IMR-90 (cell line): Measurements from ENCODE around the gene COX8A. TPM values are rescaled to one million over a fixed set of nuclear protein-coding genes. Genes with fewer than 3 reads are reported as not detected.

Source experiments
- ATAC-seq: fragments of 200-7000 bp; cut with Tn5 transposase; 2 replicates; pipeline ENCODE4 v1.9.1; 2020; ENCODE audit warnings: low read depth, mild to moderate bottlenecking, moderate library complexity
- BruUV-seq: library from RNA; stranded (reverse); fragments of 400-500 nt; replicated peaks from 2 replicates; lab custom pipeline; 2021; lab: Mats Ljungman, UMichigan
- CTCF ChIA-PET: fragments of 300-600 bp; formaldehyde crosslinking; extraction: SDS; loops from one replicate; lab custom pipeline; 2021; ENCODE audit warnings: antibody characterized with exemption; lab: Yijun Ruan, JAX
- POLR2A ChIA-PET: fragments of 300-600 bp; sonication (Branson Sonifier 250); formaldehyde crosslinking; loops from one replicate; lab custom pipeline; 2022; ENCODE audit warnings: antibody characterized with exemption; ENCODE audit not compliant: unreplicated experiment; lab: Charles Lee
- DNase-seq: peaks from one replicate; pipeline ENCODE4 v3.0.0; 2013
- H2AFZ ChIP-seq: replicated peaks from 2 replicates; pipeline ENCODE3; 2013; ENCODE audit warnings: low read length, mild to moderate bottlenecking; ENCODE audit not compliant: poor library complexity
- H2AK5ac ChIP-seq: 2 replicates; pipeline ENCODE4 v1.6.1; 2013; ENCODE audit warnings: low read depth, low read length, inconsistent platforms
- H2AK9ac ChIP-seq: replicated peaks from 2 replicates; pipeline ENCODE3; 2013; ENCODE audit warnings: mild to moderate bottlenecking, low read depth, low read length, moderate library complexity; ENCODE audit not compliant: poor library complexity
- H2BK120ac ChIP-seq: 2 replicates; pipeline ENCODE4 v1.6.1; 2013; ENCODE audit warnings: low read depth, low read length, inconsistent platforms
- H2BK15ac ChIP-seq: 3 replicates; pipeline ENCODE4 v1.6.1; 2013; ENCODE audit warnings: low read depth, low read length, inconsistent platforms
- H2BK20ac ChIP-seq: 2 replicates; pipeline ENCODE4 v1.6.1; 2013; ENCODE audit warnings: low read depth, mild to moderate bottlenecking, inconsistent platforms, low read length, moderate library complexity
- H2BK5ac ChIP-seq: 2 replicates; pipeline ENCODE4 v1.6.1; 2013; ENCODE audit warnings: mild to moderate bottlenecking, low read depth, low read length, inconsistent platforms; ENCODE audit not compliant: poor library complexity, severe bottlenecking
- H3K14ac ChIP-seq: replicated peaks from 2 replicates; pipeline ENCODE4 v1.6.1; 2013; ENCODE audit warnings: low read depth, low read length, inconsistent platforms
- H3K18ac ChIP-seq: 2 replicates; pipeline ENCODE4 v1.6.1; 2013; ENCODE audit warnings: low read depth, low read length, control low read depth
- H3K23ac ChIP-seq: 2 replicates; pipeline ENCODE4 v1.6.1; 2013; ENCODE audit warnings: low read depth, low read length, inconsistent platforms
- H3K27ac ChIP-seq: 2 replicates; pipeline ENCODE4 v1.5.1; 2013; ENCODE audit warnings: mild to moderate bottlenecking, control low read depth, low read length; ENCODE audit not compliant: insufficient read depth
- H3K27me3 ChIP-seq: 2 replicates; pipeline ENCODE4 v1.6.1; 2013; ENCODE audit warnings: low read length; ENCODE audit not compliant: control insufficient read depth, insufficient read depth
- H3K36me3 ChIP-seq: 2 replicates; pipeline ENCODE4 v1.6.1; 2013; ENCODE audit warnings: low read length, mixed read lengths; ENCODE audit not compliant: control insufficient read depth, insufficient read depth
- H3K4ac ChIP-seq: 2 replicates; pipeline ENCODE4 v1.6.1; 2013; ENCODE audit warnings: low read depth, low read length, inconsistent platforms
- H3K4me1 ChIP-seq: 2 replicates; pipeline ENCODE4 v1.6.1; 2013; ENCODE audit warnings: low read length, mixed read lengths; ENCODE audit not compliant: control insufficient read depth, insufficient read depth
- H3K4me2 ChIP-seq: 2 replicates; pipeline ENCODE4 v1.6.1; 2013; ENCODE audit warnings: low read depth, mild to moderate bottlenecking, control low read depth, low read length, moderate library complexity
- H3K4me3 ChIP-seq: 2 replicates; pipeline ENCODE4 v1.5.1; 2013; ENCODE audit warnings: low read depth, mild to moderate bottlenecking, control low read depth, low read length, moderate library complexity; ENCODE audit not compliant: insufficient read depth
- H3K56ac ChIP-seq: 2 replicates; pipeline ENCODE4 v1.6.1; 2013; ENCODE audit warnings: low read length, inconsistent platforms; ENCODE audit not compliant: insufficient read depth; ENCODE audit errors: extremely low read depth
- H3K79me1 ChIP-seq, 2 experiments: 2 replicates each; pipeline ENCODE4 v1.6.1; 2013; ENCODE audit warnings: low read length in 2 of 2, inconsistent platforms in 1 of 2, low read depth in 1 of 2
- H3K9ac ChIP-seq: 2 replicates; pipeline ENCODE4 v1.6.1; 2013; ENCODE audit warnings: low read depth, low read length, control low read depth
- H3K9me1 ChIP-seq: 2 replicates; pipeline ENCODE4 v1.6.1; 2013; ENCODE audit warnings: low read length, inconsistent platforms; ENCODE audit not compliant: insufficient read depth
- H3K9me3 ChIP-seq: 2 replicates; pipeline ENCODE4 v1.6.1; 2013; ENCODE audit warnings: low read length; ENCODE audit not compliant: control insufficient read depth, insufficient read depth
- H4K20me1 ChIP-seq: 2 replicates; pipeline ENCODE4 v1.6.1; 2013; ENCODE audit warnings: low read length, inconsistent platforms; ENCODE audit not compliant: insufficient read depth
- H4K5ac ChIP-seq: 2 replicates; pipeline ENCODE4 v1.6.1; 2013; ENCODE audit warnings: mild to moderate bottlenecking, low read depth, low read length, control low read depth
- H4K8ac ChIP-seq, 2 experiments: 2 replicates each; pipeline ENCODE4 v1.6.1; 2013; ENCODE audit warnings: low read depth in 2 of 2, low read length in 2 of 2, control low read depth in 1 of 2, inconsistent platforms in 1 of 2
- H4K91ac ChIP-seq: 2 replicates; pipeline ENCODE4 v1.6.1; 2013; ENCODE audit warnings: low read depth, low read length, inconsistent platforms; ENCODE audit not compliant: insufficient read depth
- BHLHE40 ChIP-seq: fragments of 150-350 bp; IDR thresholded peaks from 2 replicates; pipeline ENCODE4 v1.6.1; 2016; ENCODE audit warnings: mild to moderate bottlenecking, low read depth, low read length
- CTCF ChIP-seq: conservative IDR thresholded peaks from 2 replicates; pipeline ENCODE4 v1.5.1; 2012; ENCODE audit warnings: mild to moderate bottlenecking, low read depth, low read length, improper control_type of control experiment
- FOS ChIP-seq: fragments of 150-350 bp; IDR thresholded peaks from 2 replicates; pipeline ENCODE4 v1.6.1; 2016; ENCODE audit warnings: low read depth, low read length
- MAFK ChIP-seq: IDR thresholded peaks from 2 replicates; pipeline ENCODE4 v1.6.1; 2012; ENCODE audit warnings: low read depth, low read length, improper control_type of control experiment
- MAZ ChIP-seq: IDR thresholded peaks from 2 replicates; pipeline ENCODE4 v1.6.1; 2012; ENCODE audit warnings: low read depth, mild to moderate bottlenecking, low read length, improper control_type of control experiment, moderate library complexity, borderline replicate concordance
- MXI1 ChIP-seq: IDR thresholded peaks from 2 replicates; pipeline ENCODE4 v1.6.1; 2012; ENCODE audit warnings: low read depth, mild to moderate bottlenecking, low read length, moderate library complexity, borderline replicate concordance
- NFE2L2 ChIP-seq: fragments of 150-350 bp; IDR thresholded peaks from 2 replicates; pipeline ENCODE4 v1.6.1; 2016; ENCODE audit warnings: low read depth, mild to moderate bottlenecking, low read length
- POLR2A ChIP-seq: IDR thresholded peaks from 2 replicates; pipeline ENCODE4 v1.6.1; 2012; ENCODE audit warnings: mild to moderate bottlenecking, low read depth, low read length
- RAD21 ChIP-seq: IDR thresholded peaks from 2 replicates; pipeline ENCODE4 v1.6.1; 2012; ENCODE audit warnings: low read length, improper control_type of control experiment
- RCOR1 ChIP-seq: IDR thresholded peaks from 2 replicates; pipeline ENCODE4 v1.6.1; 2012; ENCODE audit warnings: mild to moderate bottlenecking, low read length, improper control_type of control experiment; ENCODE audit not compliant: insufficient replicate concordance
- RFX5 ChIP-seq: IDR thresholded peaks from 2 replicates; pipeline ENCODE4 v1.8.0; 2012; ENCODE audit warnings: low read depth, mild to moderate bottlenecking, low read length, moderate library complexity
- WGBS, 2 experiments: methylation state at CpG; one replicate each; pipeline versions ENCODE4 v1.1.5 to v1.1.7; 2013; ENCODE audit warnings: missing lambda C conversion rate in 2 of 2; ENCODE audit not compliant: insufficient read length in 1 of 2; ENCODE audit errors: extremely low coverage in 2 of 2; 5-methylcytosine and 5-hydroxymethylcytosine counted together
- dilution Hi-C: fragments of 300-500 bp; cut with HindIII; formaldehyde crosslinking; loops from one replicate; pipeline ENCODE4 v1.14.3; 2018; ENCODE audit warnings: low sequenced_read_pairs; ENCODE audit not compliant: unreplicated experiment
- in situ Hi-C: fragments of 300-500 bp; cut with MboI; formaldehyde crosslinking; loops from 3 replicates; pipeline ENCODE4 v1.14.3; 2019; ENCODE audit warnings: low sequenced_read_pairs, inconsistent platforms, mixed read lengths
- intact Hi-C: fragments of 100-400 bp; cut with micrococcal nuclease; formaldehyde crosslinking; loops from 2 replicates; pipeline ENCODE4 v1.10.0; 2022
- polyA plus RNA-seq, 3 experiments: library from polyadenylated mRNA; depleted of rRNA; stranded (reverse); fragments of >200 nt; gene quantifications; 2 replicates each; pipeline ENCODE4 v1.2.3, GENCODE V29; 2012; ENCODE audit warnings: low replicate concordance in 1 of 3
- total RNA-seq: library from RNA; depleted of rRNA; stranded (reverse); fragments of >200 nt; gene quantifications from 2 replicates; pipeline ENCODE4 v1.2.3, GENCODE V29; 2012

COX8A gene
- total and polyA plus RNA-seq, 2 of the 4 experiments (the other 2 are of a cell fraction), result 250 to 598 TPM

DNA sequence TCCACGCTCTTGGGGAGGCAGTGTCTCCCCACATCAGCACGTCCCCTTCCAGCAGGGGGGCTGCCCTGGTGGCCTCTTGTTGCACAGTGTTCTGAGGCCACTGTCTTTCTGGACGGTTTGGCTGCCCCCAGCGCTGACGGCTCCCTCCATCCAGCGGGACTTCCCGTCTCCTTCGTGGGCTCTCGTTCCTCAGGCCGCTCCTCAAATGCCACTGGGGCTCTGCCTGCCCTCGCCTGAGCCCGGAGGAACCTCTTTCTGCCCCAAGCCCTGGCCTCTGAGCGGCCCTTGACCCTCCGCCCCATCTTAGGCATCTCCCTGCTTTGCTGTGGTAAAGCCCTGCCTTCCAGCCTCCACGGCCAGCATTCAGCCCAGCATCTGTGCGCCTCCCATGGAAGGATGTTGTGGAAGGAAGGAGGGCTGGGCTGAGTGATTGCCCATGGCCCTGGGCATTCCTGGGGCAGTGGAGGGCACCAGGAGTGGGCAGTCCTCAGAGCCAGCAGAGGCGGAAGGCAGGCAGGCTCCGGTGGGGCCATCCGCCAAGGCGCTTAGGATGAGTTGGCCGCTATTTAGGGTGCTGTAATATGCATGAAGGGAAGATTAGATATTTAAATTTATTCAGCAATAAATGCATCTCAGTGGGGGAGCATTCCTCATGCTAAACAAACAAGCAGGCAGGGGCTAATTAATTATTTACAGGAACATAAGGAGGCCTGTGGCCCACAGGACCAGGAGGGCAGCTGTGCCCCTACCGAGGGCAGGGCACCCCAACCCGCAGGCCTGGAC lies 29.6 kb downstream of the COX8A start (continued):
- no peak for TF ChIP-seq CTCF

- no peak for DNase-seq
- no peak overlapping the region for H3K4me3 ChIP-seq
- peaks cover 5% of the 10 kb centered on the region for H4K20me1 ChIP-seq
- CTCF ChIA-PET, result no interaction called here
- H3K79me1 ChIP-seq, result peaks cover 0 to 4% of the 10 kb centered on the region in 2 experiments; a peak in 1 of 4 replicates
- no peak overlapping the region for H4K91ac ChIP-seq
- H4K8ac ChIP-seq, result no peak overlapping the region
- no peaks in the 10 kb centered on the region for H3K27me3 ChIP-seq
- H2BK120ac ChIP-seq, result no peak overlapping the region
- no peak overlapping the region for H3K9ac ChIP-seq
- no peak overlapping the region for H3K56ac ChIP-seq
- in situ Hi-C loops, result no loop called here
- H3K4me2 ChIP-seq, result no peak overlapping the region
- H2AK5ac ChIP-seq, result no peak overlapping the region
- H3K36me3 ChIP-seq, result no peaks in the 10 kb centered on the region
- no peak overlapping the region for H4K5ac ChIP-seq
- H2BK5ac ChIP-seq, result no peak overlapping the region
- no peaks in the 10 kb centered on the region for H3K9me3 ChIP-seq
- no peak overlapping the region for H2BK15ac ChIP-seq
- no peak overlapping the region for H2AFZ ChIP-seq
- POLR2A ChIA-PET, result no interaction called here
- dilution Hi-C loops, result no loop called here
- 0 out of 2 replicates have a peak, but pooled peaks cover 3% of the 10 kb centered on the region for H3K9me1 ChIP-seq
- H3K14ac ChIP-seq, result no peak overlapping the region
- no peak overlapping the region for H3K23ac ChIP-seq
- ATAC-seq, result no peak
- H2AK9ac ChIP-seq, result peak overlapping the region; percentile 52
- H3K4ac ChIP-seq, result no peak overlapping the region
- H3K27ac ChIP-seq, result no peak overlapping the region
- intact Hi-C loops, result loop anchor here (1.0 to 10.0 kb wide), 2 partner anchors 144 to 300 kb away; partner anchors contain the start of genes CATSPERZ and ESRRA
- no peak overlapping the region for H2BK20ac ChIP-seq
- no CpG with 5 or more reads among the region's 4 CpGs for WGBS, 2 experiments
- no peak overlapping the region for H3K18ac ChIP-seq
- peaks cover 11% of the 10 kb centered on the region for H3K4me1 ChIP-seq
- BruUV-seq, result no TSS peak
- no peak for TF ChIP-seq RCOR1
- no peak for TF ChIP-seq MXI1
- no peak for TF ChIP-seq RAD21
- TF ChIP-seq MAFK, result no peak
- TF ChIP-seq BHLHE40, result no peak
- TF ChIP-seq POLR2A, result no peak
- no peak for TF ChIP-seq MAZ
- no peak for TF ChIP-seq FOS
- TF ChIP-seq CTCF, result no peak
- TF ChIP-seq NFE2L2, result no peak
- no peak for TF ChIP-seq RFX5
Observed at GRCh38 chr11:64004590-64004984, 30.2 kb downstream of the COX8A start.
